ENCODE measurements around the gene VPS13D.

DNA sequence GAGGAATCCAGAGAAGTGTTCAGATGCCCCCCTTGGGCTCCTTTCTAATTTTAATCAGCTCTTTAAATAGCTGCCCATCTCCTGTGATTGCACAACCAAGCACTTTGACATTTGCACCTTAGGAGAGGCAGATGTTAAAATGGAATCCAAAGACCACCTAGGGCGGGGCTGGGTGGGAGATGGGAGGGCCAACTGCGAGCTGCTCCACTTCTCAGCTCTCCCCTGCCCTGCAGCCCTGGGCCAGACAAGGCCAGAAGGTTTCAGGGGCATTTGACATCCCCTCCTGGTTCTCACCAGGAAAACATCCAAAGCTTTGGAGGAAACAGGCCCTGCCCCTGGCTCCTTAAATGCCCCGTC, 281.3 kb downstream of the VPS13D start:
- TF ChIP-seq, protein P1, sequence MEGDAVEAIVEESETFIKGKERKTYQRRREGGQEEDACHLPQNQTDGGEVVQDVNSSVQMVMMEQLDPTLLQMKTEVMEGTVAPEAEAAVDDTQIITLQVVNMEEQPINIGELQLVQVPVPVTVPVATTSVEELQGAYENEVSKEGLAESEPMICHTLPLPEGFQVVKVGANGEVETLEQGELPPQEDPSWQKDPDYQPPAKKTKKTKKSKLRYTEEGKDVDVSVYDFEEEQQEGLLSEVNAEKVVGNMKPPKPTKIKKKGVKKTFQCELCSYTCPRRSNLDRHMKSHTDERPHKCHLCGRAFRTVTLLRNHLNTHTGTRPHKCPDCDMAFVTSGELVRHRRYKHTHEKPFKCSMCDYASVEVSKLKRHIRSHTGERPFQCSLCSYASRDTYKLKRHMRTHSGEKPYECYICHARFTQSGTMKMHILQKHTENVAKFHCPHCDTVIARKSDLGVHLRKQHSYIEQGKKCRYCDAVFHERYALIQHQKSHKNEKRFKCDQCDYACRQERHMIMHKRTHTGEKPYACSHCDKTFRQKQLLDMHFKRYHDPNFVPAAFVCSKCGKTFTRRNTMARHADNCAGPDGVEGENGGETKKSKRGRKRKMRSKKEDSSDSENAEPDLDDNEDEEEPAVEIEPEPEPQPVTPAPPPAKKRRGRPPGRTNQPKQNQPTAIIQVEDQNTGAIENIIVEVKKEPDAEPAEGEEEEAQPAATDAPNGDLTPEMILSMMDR (IDR thresholded peaks at IDR 0.05), result no peak
- TF ChIP-seq POLR2A (IDR thresholded peaks at IDR 0.05), result no peak

Measured in uterus (tissue), 2 donors.